Hematopoietic multipotent progenitor cell treated with erythropoietin and hydrocortisone succinate and interleukin-3 and kit ligand, for 8 days (in vitro differentiated cells): ENCODE data around the gene CXCL3.

Source experiments
- DNase-seq: peaks from one replicate; pipeline ENCODE4 v3.0.0-alpha.2; 2015

CXCL3 gene

GRCh38 chr4:74012130-74012529 is 26.4 kb downstream of the CXCL3 start:
- no peak for DNase-seq

- no peak for DNase-seq
Measured at GRCh38 chr4:74009307-74009706, 29.2 kb downstream of the CXCL3 start.

- DNase-seq = no peak
Measured at GRCh38 chr4:74006009-74006476, 32.4 kb downstream of the CXCL3 start.

GRCh38 chr4:74005528-74005927 is 33.0 kb downstream of the CXCL3 start:
- no peak for DNase-seq

- DNase-seq = no peak
Measured at GRCh38 chr4:74004668-74005067, 33.8 kb downstream of the CXCL3 start.

- no peak for DNase-seq
Measured at GRCh38 chr4:74000301-74000700, 38.2 kb downstream of the CXCL3 start.

GRCh38 chr4:73998040-73999011 is 40.2 kb downstream of the CXCL3 start, which contains the start of gene CXCL5:
CXCL5 (minus strand) TSS chr4:73998677; CDS start chr4:73998581, 96 bp downstream.
- no peak for DNase-seq

- no peak for DNase-seq
Measured at GRCh38 chr4:73992050-73992449, 46.4 kb downstream of the CXCL3 start.

GRCh38 chr4:73991742-73992000 is 46.8 kb downstream of the CXCL3 start:
- no peak for DNase-seq

GRCh38 chr4:73990988-73991741 is 47.3 kb downstream of the CXCL3 start:
- no peak for DNase-seq

- DNase-seq = no peak
Measured at GRCh38 chr4:73989928-73990327, 48.6 kb downstream of the CXCL3 start.

- no peak for DNase-seq
Measured at GRCh38 chr4:73989031-73989430, 49.5 kb downstream of the CXCL3 start.

GRCh38 chr4:73988061-73988460 is 50.4 kb downstream of the CXCL3 start, which contains the start of gene PPBP:
PPBP (minus strand) TSS chr4:73988190; CDS start chr4:73988103, 87 bp downstream.
- DNase-seq = no peak
